Mesenchymal stem cell (in vitro differentiated cells and primary cell): ENCODE data around the gene APOA4.
A peak's percentile ranks its signal among the peaks of the same experiment; 100 is the strongest.

ENCODE experiments used
- DNase-seq: peaks from one replicate; pipeline ENCODE4 v3.0.0-alpha.2; 2013
- H2AFZ ChIP-seq: one replicate; pipeline ENCODE4 v1.6.1; 2013; ENCODE audit warnings: low read depth, mild to moderate bottlenecking, control low read depth, inconsistent platforms, low read length, moderate library complexity
- H2AK5ac ChIP-seq: 2 replicates; pipeline ENCODE4 v1.6.1; 2013; ENCODE audit warnings: low read length, moderate library complexity, mild to moderate bottlenecking, inconsistent platforms; ENCODE audit not compliant: severe bottlenecking
- H2BK120ac ChIP-seq: one replicate; pipeline ENCODE4 v1.6.1; 2013; ENCODE audit warnings: low read depth, mild to moderate bottlenecking, inconsistent platforms, low read length, moderate library complexity
- H2BK12ac ChIP-seq, 2 experiments: one replicate each; pipeline ENCODE4 v1.6.1; 2013; ENCODE audit warnings: inconsistent platforms in 2 of 2, low read length in 2 of 2, mild to moderate bottlenecking in 2 of 2, moderate library complexity in 2 of 2, control low read depth in 1 of 2
- H2BK15ac ChIP-seq: one replicate; pipeline ENCODE4 v1.6.1; 2013; ENCODE audit warnings: mild to moderate bottlenecking, low read depth, inconsistent platforms; ENCODE audit not compliant: poor library complexity, severe bottlenecking
- H2BK5ac ChIP-seq: 2 replicates; pipeline ENCODE4 v1.6.1; 2013; ENCODE audit warnings: low read depth, mild to moderate bottlenecking, low read length, control low read depth, inconsistent platforms; ENCODE audit not compliant: poor library complexity, severe bottlenecking
- H3K14ac ChIP-seq, 2 experiments: one replicate each; pipeline ENCODE4 v1.6.1; 2013; ENCODE audit warnings: inconsistent platforms in 2 of 2, low read length in 2 of 2, control low read depth in 1 of 2, mild to moderate bottlenecking in 1 of 2, moderate library complexity in 1 of 2
- H3K18ac ChIP-seq, 2 experiments: one replicate each; pipeline ENCODE4 v1.6.1; 2013; ENCODE audit warnings: inconsistent platforms in 2 of 2, low read length in 2 of 2, control low read depth in 1 of 2, low read depth in 1 of 2, mild to moderate bottlenecking in 1 of 2
- H3K23ac ChIP-seq, 2 experiments: one replicate each; pipeline ENCODE4 v1.6.1; 2013; ENCODE audit warnings: inconsistent platforms in 2 of 2, low read length in 2 of 2, mild to moderate bottlenecking in 2 of 2, moderate library complexity in 2 of 2, control low read depth in 1 of 2
- H3K27ac ChIP-seq: 2 replicates; pipeline ENCODE4 v1.5.1; 2013; ENCODE audit warnings: mild to moderate bottlenecking, moderate library complexity, low read length, control low read depth, inconsistent platforms; ENCODE audit not compliant: poor library complexity, severe bottlenecking
- H3K27me3 ChIP-seq, 2 experiments: 2 replicates each; pipeline versions ENCODE4 v1.6.1 to v1.7.0; 2013; ENCODE audit warnings: low read length in 2 of 2, mild to moderate bottlenecking in 2 of 2, moderate library complexity in 2 of 2, control low read depth in 1 of 2, inconsistent platforms in 1 of 2; ENCODE audit not compliant: control insufficient read depth in 1 of 2, insufficient read depth in 1 of 2
- H3K36me3 ChIP-seq, 2 experiments: 2 replicates each; pipeline versions ENCODE4 v1.6.1 to v1.7.0; 2013; ENCODE audit warnings: low read length in 2 of 2, control low read depth in 1 of 2, inconsistent platforms in 1 of 2, low read depth in 1 of 2, mild to moderate bottlenecking in 1 of 2; ENCODE audit not compliant: insufficient read depth in 2 of 2, control insufficient read depth in 1 of 2
- H3K4ac ChIP-seq, 2 experiments: one replicate each; pipeline ENCODE4 v1.6.1; 2013; ENCODE audit warnings: inconsistent platforms in 2 of 2, low read length in 2 of 2, mild to moderate bottlenecking in 2 of 2, moderate library complexity in 2 of 2, control low read depth in 1 of 2, low read depth in 1 of 2
- H3K4me1 ChIP-seq: 2 replicates; pipeline ENCODE4 v1.6.1; 2013; ENCODE audit warnings: low read depth, low read length, control low read depth; ENCODE audit not compliant: control insufficient read depth, insufficient read depth
- H3K4me2 ChIP-seq: 2 replicates; pipeline ENCODE4 v1.6.1; 2013; ENCODE audit warnings: low read length, mild to moderate bottlenecking, inconsistent platforms; ENCODE audit not compliant: poor library complexity, severe bottlenecking
- H3K4me3 ChIP-seq, 2 experiments: 2 replicates each; pipeline versions ENCODE4 v1.5.1 to v1.7.0; 2013; ENCODE audit warnings: low read length in 2 of 2, mild to moderate bottlenecking in 2 of 2, control low read depth in 1 of 2, low read depth in 1 of 2; ENCODE audit not compliant: insufficient read depth in 1 of 2
- H3K79me1 ChIP-seq: replicated peaks from 2 replicates; pipeline ENCODE4 v1.6.1; 2013; ENCODE audit warnings: mild to moderate bottlenecking, control low read depth, low read length, inconsistent platforms; ENCODE audit not compliant: poor library complexity, severe bottlenecking
- H3K9ac ChIP-seq: 2 replicates; pipeline ENCODE4 v1.7.0; 2013; ENCODE audit warnings: mild to moderate bottlenecking, low read length, moderate library complexity
- H3K9me3 ChIP-seq: 2 replicates; pipeline ENCODE4 v1.7.0; 2013; ENCODE audit warnings: mild to moderate bottlenecking, low read length; ENCODE audit not compliant: control insufficient read depth
- H4K8ac ChIP-seq: one replicate; pipeline ENCODE4 v1.6.1; 2013; ENCODE audit warnings: inconsistent platforms, mild to moderate bottlenecking, low read length, moderate library complexity
- H4K91ac ChIP-seq: one replicate; pipeline ENCODE4 v1.6.1; 2013; ENCODE audit warnings: mild to moderate bottlenecking, low read length, inconsistent platforms
- WGBS: methylation state at CpG from one replicate; pipeline ENCODE4 v1.1.7; 2013; ENCODE audit warnings: mixed read lengths; 5-methylcytosine and 5-hydroxymethylcytosine counted together

Gene APOA4

DNA sequence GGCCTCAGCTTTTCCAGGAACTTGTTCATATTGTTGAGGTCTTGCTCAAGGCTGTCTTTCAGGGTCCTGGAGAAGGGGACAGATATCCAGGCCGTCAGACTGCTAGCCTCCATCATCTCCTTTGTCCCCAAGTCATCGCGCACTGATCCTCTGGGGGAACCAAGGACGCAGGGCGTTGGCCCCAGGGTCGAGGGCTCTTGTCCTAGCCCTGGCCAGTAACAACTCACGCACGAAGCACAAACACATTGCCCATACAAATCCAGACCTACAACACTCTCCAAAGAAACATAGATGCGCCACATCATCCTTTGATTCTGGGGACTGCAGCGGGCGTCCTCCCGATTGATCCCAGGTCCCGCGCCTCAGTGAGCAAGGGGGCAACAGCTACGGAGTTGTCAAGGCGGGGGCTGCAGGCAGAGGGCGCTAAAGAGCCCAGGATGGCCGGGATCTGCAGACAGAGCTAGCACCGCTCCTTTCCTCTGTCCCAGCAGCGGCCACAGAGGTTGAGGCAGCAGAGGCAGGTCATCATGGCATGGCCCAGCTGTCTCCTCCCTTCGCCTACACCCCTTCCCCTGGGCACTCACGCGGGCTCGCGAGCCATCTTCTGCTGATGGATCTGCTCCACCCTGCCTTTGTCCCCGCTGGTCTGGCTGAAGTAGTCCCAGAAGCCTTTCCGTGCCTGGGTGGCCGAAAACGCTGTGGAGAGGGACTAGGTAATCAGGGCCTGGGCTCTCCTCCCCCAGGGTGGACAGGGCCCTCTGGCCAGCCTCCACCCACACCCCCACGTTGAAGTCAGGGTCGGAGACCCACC is 31.9 kb downstream of the APOA4 start:
- no peak overlapping the region for H3K18ac ChIP-seq
- H2BK15ac ChIP-seq, result no peak overlapping the region
- no peak overlapping the region for H2BK5ac ChIP-seq
- H4K8ac ChIP-seq, result peak overlapping the region; percentile 62
- peak overlapping the region; percentile 41 for H4K91ac ChIP-seq
- peaks cover 5% of the 10 kb centered on the region for H3K79me1 ChIP-seq
- peaks cover 15% of the 10 kb centered on the region for H3K4me1 ChIP-seq
- peak overlapping the region; percentile 17 for H3K4me2 ChIP-seq
- DNase-seq, result peak; percentile 70
- H2BK120ac ChIP-seq, result no peak overlapping the region
- peak overlapping the region in 1 of 2 experiments; percentile 17 for H3K4ac ChIP-seq
- H3K27me3 ChIP-seq, result no peaks in the 10 kb centered on the region
- H3K23ac ChIP-seq, result no peak overlapping the region
- H3K4me3 ChIP-seq, result no peak overlapping the region
- H2AFZ ChIP-seq, result peak overlapping the region; percentile 36
- peaks cover 0 to 6% of the 10 kb centered on the region in 2 experiments for H3K36me3 ChIP-seq
- no peaks in the 10 kb centered on the region for H3K9me3 ChIP-seq
- H2BK12ac ChIP-seq, result peak overlapping the region in 1 of 2 experiments; percentile 64
- peak overlapping the region; percentile 33 for H3K9ac ChIP-seq
- peak overlapping the region in 1 of 2 experiments; percentile 5 for H3K14ac ChIP-seq
- H3K27ac ChIP-seq, result no peak overlapping the region
- no peak overlapping the region for H2AK5ac ChIP-seq
- 33% methylated on average over 31 of the region's 31 CpGs for WGBS

- no peak overlapping the region for H4K91ac ChIP-seq
- no peaks in the 10 kb centered on the region for H3K27me3 ChIP-seq
- H3K9me3 ChIP-seq, result no peaks in the 10 kb centered on the region
- no peak overlapping the region for H3K27ac ChIP-seq
- H3K4me2 ChIP-seq, result no peak overlapping the region
- DNase-seq, result no peak
- H2BK12ac ChIP-seq, result no peak overlapping the region
- peaks cover 15% of the 10 kb centered on the region for H3K4me1 ChIP-seq
- no peak overlapping the region for H3K14ac ChIP-seq
- H3K18ac ChIP-seq, result no peak overlapping the region
- H4K8ac ChIP-seq, result no peak overlapping the region
- no peak overlapping the region for H2BK15ac ChIP-seq
- no peak overlapping the region for H2BK5ac ChIP-seq
- peaks cover 9% of the 10 kb centered on the region for H3K79me1 ChIP-seq
- H3K23ac ChIP-seq, result no peak overlapping the region
- H2BK120ac ChIP-seq, result no peak overlapping the region
- 89% methylated on average over 48 of the region's 53 CpGs for WGBS
- H2AFZ ChIP-seq, result no peak overlapping the region
- H3K9ac ChIP-seq, result no peak overlapping the region
- peaks cover 5 to 14% of the 10 kb centered on the region in 2 experiments for H3K36me3 ChIP-seq
- no peak overlapping the region for H2AK5ac ChIP-seq
- no peak overlapping the region for H3K4me3 ChIP-seq
- H3K4ac ChIP-seq, result no peak overlapping the region
These were observed 32.7 kb downstream of the APOA4 start for GRCh38 chr11:116790167-116791001.

DNA sequence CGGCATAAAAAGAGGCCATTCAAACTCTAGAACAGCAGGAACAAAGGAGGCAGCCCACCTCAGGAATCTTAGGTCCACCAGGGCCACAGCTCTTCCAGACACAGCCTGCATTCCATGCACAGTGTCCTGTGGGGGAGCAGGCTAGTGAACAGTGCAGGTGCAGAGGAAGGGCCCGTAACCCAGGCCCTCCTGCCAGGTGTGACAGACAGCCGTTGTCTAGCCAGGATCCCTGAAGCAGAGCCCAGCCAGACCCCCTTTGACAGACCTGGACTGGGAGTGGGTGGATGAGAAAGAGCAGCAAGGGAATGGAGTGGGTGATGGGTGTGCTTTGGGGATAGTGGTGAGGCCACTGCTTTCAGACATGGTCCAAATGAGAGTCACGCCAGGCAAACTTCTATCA is 34.1 kb downstream of the APOA4 start:
- no peak overlapping the region for H4K8ac ChIP-seq
- no peak overlapping the region for H3K27ac ChIP-seq
- WGBS, result 93% methylated on average over 3 of the region's 4 CpGs
- no peak overlapping the region for H3K4me2 ChIP-seq
- DNase-seq, result no peak
- H3K36me3 ChIP-seq, result peaks cover 19 to 28% of the 10 kb centered on the region in 2 experiments
- no peak overlapping the region for H2BK120ac ChIP-seq
- H4K91ac ChIP-seq, result no peak overlapping the region
- no peak overlapping the region for H3K14ac ChIP-seq
- no peak overlapping the region for H2BK12ac ChIP-seq
- H3K9ac ChIP-seq, result no peak overlapping the region
- H2BK5ac ChIP-seq, result no peak overlapping the region
- peak overlapping the region; percentile 86 for H2AK5ac ChIP-seq
- H2AFZ ChIP-seq, result no peak overlapping the region
- peaks cover 23% of the 10 kb centered on the region for H3K79me1 ChIP-seq
- H3K27me3 ChIP-seq, result no peaks in the 10 kb centered on the region
- H2BK15ac ChIP-seq, result no peak overlapping the region
- H3K4ac ChIP-seq, result no peak overlapping the region
- no peak overlapping the region for H3K4me3 ChIP-seq
- no peak overlapping the region for H3K23ac ChIP-seq
- no peaks in the 10 kb centered on the region for H3K9me3 ChIP-seq
- H3K18ac ChIP-seq, result no peak overlapping the region
- peaks cover 15% of the 10 kb centered on the region for H3K4me1 ChIP-seq

- Histone ChIP-seq H3K4me2 (peak overlapping the region; percentile 87), H3K27me3 (no peaks in the 10 kb centered on the region), H3K36me3 (peaks cover 20 to 33% of the 10 kb centered on the region in 2 experiments), H3K4me3 (peak overlapping the region in 1 of 2 experiments; percentile 95), H3K9me3 (no peaks in the 10 kb centered on the region), H3K9ac (peak overlapping the region; percentile 91), H3K27ac (no peak overlapping the region), H2AK5ac (peak overlapping the region; percentile 86), H4K8ac (peak overlapping the region; percentile 93), H3K79me1 (peaks cover 23% of the 10 kb centered on the region), H3K4ac (peak overlapping the region in 1 of 2 experiments; percentile 29), H3K4me1 (peaks cover 15% of the 10 kb centered on the region), H3K23ac (no peak overlapping the region), H2BK12ac (no peak overlapping the region), H2AFZ (peak overlapping the region; percentile 42), H3K18ac (peak overlapping the region in 1 of 2 experiments; percentile 78), H2BK120ac (no peak overlapping the region), H2BK15ac (no peak overlapping the region), H2BK5ac (no peak overlapping the region), H3K14ac (peak overlapping the region in 1 of 2 experiments; percentile 39), H4K91ac (peak overlapping the region; percentile 25)
- WGBS, result 79% methylated on average over 2 of the region's 4 CpGs
- no peak for DNase-seq
These were observed 34.6 kb downstream of the APOA4 start for GRCh38 chr11:116788534-116788933.
